GM19452 (cell line): ENCODE results near the gene RFX2.
"Not testable (repeated sequence)": the region's sequence is repeated elsewhere in the genome, so short reads cannot be mapped to it uniquely, and the experiment has no call there.

Source experiments
- ATAC-seq: cut with Tn5 transposase; IDR thresholded peaks from one replicate; pipeline ENCODE4 v1.9.1; 2021; ENCODE audit not compliant: unreplicated experiment

Gene RFX2

GRCh38 chr19:6076675-6077463 is 33.4 kb downstream of the RFX2 start:
- no peak for ATAC-seq

DNA sequence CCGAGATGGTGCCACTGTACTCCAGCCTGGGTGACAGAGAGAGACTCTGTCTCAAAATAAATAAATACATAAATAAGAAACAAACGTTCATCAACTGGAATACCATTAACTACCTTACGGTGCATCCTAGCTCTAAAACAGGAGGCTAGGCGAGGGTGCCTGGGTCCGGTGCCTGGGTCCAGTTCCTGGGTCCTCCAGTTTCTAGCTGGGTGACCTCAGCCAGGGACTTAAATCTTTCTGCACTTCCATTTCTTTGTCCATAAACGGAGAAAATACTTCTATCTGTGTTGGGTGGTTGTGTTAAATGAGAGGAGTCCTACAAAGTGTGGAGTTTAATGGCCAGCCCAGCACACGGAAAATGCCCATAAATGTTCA is 34.0 kb downstream of the RFX2 start:
- ATAC-seq: no peak

DNA sequence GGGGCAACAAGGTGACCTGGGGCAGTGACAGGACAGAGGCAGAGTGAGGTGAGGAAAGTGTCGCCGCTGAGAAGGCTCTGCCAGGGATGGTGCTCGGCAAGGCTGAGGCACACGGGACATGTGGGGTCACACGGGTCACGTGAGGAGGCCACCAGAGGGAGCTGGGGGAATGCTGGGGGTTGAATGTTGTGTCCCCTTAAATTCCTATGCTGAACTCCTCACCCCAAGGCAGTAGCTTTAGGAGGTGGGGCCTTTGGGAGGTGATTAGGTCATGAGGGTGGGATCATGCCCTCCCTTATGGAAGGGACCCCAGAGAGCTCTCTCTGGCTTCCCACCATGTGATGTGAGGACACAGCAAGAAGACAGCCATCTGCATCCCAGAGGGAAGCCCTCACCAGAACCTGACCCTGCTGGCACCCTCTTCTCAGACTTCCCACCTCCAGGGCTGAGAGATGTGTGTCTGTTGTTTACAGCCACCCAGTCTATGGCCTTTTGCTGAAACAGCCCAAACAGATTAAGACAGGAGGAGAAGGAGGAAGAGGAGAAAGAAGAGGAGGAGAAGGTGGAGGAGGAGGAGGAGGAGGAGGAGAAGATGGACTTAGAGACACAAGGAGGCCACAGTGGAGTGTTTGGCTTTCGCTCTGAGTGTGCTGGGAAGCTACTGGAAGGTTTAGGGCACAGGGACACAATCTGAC is 35.4 kb downstream of the RFX2 start:
- no peak for ATAC-seq

GRCh38 chr19:6073858-6074708 is 36.2 kb downstream of the RFX2 start:
- ATAC-seq: no peak

DNA sequence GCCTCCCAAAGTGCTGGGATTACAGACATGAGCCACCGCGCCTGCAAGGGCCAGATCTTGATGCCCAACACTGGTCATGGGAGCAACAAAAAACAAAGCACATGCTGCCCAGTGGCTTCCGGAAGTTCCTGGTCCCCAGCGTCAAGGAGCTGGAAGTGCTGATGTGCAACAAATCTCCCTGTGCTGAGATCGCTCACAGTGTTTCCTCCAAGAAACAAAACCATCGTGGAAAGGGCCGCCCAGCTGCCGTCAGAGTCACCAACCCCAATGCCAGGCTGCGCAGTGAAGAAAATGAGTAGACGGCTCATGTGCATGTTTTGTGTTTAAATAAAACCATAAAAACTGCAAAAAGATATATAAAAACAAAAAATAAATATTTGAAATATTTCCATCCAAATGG is 37.1 kb downstream of the RFX2 start:
- ATAC-seq: not testable (repeated sequence)

- ATAC-seq: no peak
Measured at GRCh38 chr19:6071875-6072274, 38.4 kb downstream of the RFX2 start.

DNA sequence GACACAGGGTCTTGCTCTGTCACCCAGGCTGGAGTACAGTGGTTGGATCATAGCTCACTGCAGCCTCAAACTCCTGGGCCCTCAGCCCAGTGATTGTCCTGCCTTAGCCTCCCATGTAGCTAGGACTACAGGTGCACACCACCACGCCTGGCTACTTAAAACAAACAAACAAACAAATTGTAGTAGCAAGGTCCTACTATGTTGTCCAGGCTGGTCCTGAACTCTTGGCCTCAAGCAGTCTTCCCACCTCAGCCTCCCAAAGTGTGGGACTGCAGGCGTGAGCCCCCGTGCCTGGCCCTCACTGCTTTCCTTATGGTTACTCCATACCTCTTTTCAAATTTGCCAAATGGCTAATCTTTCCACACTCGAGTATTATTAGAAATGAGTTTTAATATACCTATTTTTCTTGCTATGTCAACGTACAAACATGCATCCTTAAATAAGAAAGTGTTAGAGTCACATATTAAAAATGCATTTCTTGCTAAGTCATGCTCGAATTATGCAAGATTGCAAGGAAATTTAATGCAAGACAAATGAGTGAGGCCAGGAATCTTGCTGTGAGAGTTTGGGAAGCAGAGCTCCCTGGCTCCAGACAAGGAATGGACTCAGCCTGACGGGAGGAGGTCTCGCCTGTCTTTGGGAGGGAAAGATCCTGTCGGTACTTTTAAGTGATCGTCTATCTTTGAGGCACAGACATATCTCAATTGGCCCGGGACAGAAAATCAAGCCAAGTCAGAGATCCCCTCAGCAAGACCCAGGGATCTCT is 39.4 kb downstream of the RFX2 start:
- no peak for ATAC-seq

GRCh38 chr19:6070207-6070681 is 40.1 kb downstream of the RFX2 start:
- ATAC-seq: no peak

- no peak for ATAC-seq
Measured at GRCh38 chr19:6069268-6069791, 41.0 kb downstream of the RFX2 start.

GRCh38 chr19:6068711-6069110 is 41.6 kb downstream of the RFX2 start:
- no peak for ATAC-seq

DNA sequence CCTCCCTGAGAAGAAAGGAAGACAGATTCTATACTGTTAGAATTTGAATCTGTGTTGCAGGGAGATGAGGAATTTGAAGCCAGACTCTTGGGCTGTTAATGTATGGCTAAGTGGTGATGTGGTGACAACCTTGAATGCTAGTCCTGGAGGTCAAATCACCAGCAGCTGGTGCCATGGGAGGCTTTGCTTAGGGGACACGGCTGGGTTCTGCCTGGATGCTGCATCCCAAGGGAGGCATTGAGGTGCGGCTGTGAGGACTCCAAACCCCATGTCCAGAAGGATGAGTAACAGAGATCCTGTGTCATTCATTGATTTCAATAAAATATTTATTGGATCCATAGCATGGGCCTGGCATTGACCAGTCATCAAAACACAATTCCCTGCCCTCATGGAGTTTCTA is 42.3 kb downstream of the RFX2 start:
- no peak for ATAC-seq

DNA sequence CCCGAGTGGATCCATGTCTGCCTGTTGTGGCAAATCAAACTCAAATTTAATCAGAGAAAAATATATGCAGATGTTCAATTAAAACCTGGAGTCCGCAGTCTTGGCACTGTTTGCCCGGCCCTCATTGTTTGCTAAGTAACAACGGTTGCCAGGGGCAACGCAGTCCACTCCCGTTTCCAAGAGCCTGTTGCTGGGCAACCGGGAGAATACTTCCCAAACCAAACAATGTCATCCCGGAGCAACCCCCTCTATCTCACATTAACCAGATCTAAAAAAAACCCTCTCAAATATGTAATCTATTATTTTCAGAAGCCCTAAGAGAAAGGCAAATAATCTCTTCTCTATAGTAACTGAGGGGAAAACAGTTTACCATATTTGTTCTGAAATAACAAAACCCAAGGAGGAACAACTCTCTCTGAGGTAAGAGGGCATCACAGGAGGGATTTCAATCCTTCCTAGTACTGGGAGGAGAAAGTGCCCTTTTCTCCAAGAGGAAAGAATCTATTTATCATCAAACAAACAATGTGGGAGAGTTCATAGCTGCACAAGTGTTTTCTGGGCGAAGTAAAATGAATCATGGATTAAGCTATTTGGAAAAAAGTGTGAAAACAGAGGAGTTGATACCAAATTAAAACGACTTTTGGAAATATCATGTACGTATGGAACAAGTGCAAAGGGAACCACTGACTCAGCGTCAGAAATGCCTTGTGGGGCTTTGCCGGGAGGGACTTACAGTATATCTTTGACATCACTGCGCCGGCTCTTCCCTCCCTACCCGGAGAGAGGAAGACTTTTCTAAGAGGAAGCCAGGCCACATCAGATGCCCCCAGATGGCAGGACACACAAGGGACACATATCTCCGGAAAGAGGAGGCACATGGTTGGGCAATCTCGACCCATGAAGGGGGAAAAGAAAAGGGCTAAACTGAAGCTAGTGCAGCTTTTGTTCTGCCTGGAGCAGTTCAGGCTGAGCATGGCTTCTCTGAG is 43.3 kb downstream of the RFX2 start:
- no peak for ATAC-seq

- ATAC-seq: no peak
Measured at GRCh38 chr19:6065685-6066374, 44.5 kb downstream of the RFX2 start.

DNA sequence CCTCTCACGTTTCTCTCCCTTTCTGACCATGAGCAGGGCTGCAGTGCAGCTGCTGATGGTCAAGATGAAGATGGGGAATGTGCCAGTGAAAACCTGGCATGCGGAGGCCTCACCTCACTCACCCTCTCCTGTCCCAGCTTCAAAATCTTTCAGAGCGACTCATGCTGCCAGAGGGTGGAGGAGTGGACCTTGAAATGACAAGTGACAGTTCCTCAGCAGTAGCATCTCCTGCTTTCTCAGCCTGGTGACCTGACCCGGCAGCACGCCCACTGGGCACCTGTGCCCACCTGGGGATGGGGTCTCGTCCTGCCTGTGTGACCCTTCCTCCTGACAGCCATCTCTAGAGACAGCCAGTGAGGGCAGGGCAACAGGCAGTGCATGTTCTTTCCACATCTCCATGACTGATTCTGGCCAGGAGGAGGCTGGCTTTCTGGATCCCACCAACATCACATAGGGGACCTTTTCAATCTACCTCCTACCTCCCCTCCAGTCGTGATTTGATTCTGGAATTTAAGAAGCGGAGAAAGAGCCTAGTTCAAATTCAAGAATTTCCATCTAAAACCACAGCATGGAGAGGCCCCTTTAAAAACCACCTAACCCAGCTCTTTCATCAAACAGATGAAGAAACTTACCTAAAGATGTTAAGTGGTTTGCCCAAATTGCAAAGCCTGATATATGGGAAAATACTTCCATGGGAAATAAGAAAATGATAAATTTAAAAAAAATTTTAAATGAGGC is 45.8 kb downstream of the RFX2 start:
- no peak for ATAC-seq

GRCh38 chr19:6063576-6064335 is 46.5 kb downstream of the RFX2 start:
- ATAC-seq: no peak

GRCh38 chr19:6062961-6063575 is 47.2 kb downstream of the RFX2 start:
- ATAC-seq: no peak

- ATAC-seq: no peak
Measured at GRCh38 chr19:6062274-6062673, 48.0 kb downstream of the RFX2 start.
